Fibroblast of the aortic adventitia (primary cell): ENCODE results near the gene PROCA1. TPM values are rescaled to one million over a fixed set of nuclear protein-coding genes. Genes with fewer than 3 reads are reported as not detected.

Source experiments
- DNase-seq: peaks from one replicate; pipeline ENCODE4 v3.0.0-alpha.2; 2010; ENCODE audit warnings: low read depth
- H3K4me3 ChIP-seq: 2 replicates; pipeline ENCODE4 v1.5.1; 2011; ENCODE audit warnings: low read depth, mild to moderate bottlenecking, control low read depth, low read length, moderate library complexity
- total RNA-seq: library from RNA; depleted of rRNA; stranded (reverse); fragments of >200 nt; gene quantifications from 2 replicates; pipeline ENCODE4 v1.2.3, GENCODE V29; 2012; ENCODE audit warnings: low replicate concordance
- TF ChIP-seq, protein P1 (sequence below): IDR thresholded peaks from 2 replicates; pipeline ENCODE4 v1.5.1; 2011; ENCODE audit warnings: mild to moderate bottlenecking, low read length, control low read depth, inconsistent platforms; ENCODE audit not compliant: insufficient read depth

The PROCA1 gene
- total RNA-seq, 1 donor, result 1.5 TPM

DNA sequence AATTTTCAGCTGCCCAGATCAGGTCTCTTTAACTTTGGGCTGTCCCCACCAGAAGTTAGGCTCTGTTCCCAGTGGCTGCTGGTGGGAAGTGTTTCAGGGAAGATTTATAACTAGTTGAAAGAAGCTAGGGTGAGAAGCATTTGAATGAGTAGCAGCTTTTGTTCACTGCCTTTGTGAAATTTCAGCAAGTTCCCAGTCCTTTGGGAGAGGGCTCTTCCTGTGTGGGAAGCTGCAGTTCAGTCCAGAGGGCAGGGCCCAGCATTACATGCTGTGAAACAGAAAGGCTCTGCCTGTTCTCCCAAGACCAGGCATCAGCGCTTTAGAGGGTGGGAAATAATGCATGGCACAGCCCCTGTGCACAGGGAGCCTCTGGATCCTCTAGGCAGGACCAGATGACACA lies 17.8 kb downstream of the PROCA1 start:
- TF ChIP-seq, protein P1, sequence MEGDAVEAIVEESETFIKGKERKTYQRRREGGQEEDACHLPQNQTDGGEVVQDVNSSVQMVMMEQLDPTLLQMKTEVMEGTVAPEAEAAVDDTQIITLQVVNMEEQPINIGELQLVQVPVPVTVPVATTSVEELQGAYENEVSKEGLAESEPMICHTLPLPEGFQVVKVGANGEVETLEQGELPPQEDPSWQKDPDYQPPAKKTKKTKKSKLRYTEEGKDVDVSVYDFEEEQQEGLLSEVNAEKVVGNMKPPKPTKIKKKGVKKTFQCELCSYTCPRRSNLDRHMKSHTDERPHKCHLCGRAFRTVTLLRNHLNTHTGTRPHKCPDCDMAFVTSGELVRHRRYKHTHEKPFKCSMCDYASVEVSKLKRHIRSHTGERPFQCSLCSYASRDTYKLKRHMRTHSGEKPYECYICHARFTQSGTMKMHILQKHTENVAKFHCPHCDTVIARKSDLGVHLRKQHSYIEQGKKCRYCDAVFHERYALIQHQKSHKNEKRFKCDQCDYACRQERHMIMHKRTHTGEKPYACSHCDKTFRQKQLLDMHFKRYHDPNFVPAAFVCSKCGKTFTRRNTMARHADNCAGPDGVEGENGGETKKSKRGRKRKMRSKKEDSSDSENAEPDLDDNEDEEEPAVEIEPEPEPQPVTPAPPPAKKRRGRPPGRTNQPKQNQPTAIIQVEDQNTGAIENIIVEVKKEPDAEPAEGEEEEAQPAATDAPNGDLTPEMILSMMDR, result no peak
- no peak overlapping the region for H3K4me3 ChIP-seq
- no peak for DNase-seq

DNA sequence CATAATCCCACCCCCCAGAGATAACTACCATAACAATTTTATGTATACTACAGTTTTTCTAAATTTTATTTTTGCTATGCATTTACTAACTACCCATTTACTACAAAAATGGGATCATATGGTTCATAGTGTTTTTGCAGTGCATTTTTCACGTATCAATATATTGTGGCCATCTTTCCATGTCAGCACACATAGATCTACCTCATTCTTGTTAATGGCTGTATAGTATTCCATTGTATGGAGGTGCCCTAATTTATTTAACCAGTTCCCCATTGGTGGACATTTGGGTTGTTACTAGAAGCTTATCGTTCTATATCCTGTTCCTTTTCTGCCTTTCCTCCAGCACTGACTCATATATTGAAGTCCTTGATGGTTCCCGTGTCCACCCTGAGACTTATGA lies 22.7 kb downstream of the PROCA1 start:
- DNase-seq, result no peak
- TF ChIP-seq, protein P1, result no peak
- no peak overlapping the region for H3K4me3 ChIP-seq

DNA sequence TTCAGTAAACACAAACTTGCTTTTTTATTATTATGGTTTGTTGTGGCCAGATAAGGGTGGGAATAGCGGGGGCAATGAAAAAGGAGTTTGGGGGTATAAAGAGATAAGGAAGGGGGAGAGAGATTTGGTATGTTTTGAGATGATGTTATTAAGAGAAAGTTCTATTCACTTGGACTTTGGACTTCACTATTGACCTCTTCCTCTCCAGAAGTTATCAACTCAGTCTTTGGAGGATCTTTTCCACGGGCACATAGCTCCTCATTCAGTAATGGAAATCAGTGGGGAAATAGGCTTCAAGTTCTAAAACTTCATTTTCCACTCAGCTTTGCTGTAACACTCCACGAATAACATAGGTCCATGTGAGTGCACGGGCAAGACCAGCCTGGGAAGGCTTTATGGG lies 23.2 kb downstream of the PROCA1 start:
- no peak overlapping the region for H3K4me3 ChIP-seq
- no peak for DNase-seq
- TF ChIP-seq, protein P1, result no peak

DNA sequence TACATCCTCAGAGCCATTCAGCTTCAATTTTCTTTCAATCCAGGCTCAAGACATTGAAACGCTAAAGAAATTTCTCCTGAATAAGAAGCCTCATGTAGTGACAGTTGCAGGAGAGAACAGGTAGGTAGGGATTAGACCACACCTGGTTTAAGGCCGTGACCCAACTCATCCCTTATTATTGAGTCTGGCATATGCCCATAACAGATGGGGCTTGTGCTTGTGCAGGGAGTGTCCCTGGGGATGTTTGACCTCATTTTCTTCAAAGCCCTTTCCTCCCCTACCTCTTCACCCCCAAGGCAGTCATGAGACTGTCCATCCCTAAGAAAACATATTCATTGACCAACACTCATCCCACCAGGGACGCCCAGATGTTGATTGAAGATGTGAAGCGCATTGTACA lies 25.4 kb downstream of the PROCA1 start:
- no peak overlapping the region for H3K4me3 ChIP-seq
- DNase-seq, result no peak
- TF ChIP-seq, protein P1, result no peak

DNA sequence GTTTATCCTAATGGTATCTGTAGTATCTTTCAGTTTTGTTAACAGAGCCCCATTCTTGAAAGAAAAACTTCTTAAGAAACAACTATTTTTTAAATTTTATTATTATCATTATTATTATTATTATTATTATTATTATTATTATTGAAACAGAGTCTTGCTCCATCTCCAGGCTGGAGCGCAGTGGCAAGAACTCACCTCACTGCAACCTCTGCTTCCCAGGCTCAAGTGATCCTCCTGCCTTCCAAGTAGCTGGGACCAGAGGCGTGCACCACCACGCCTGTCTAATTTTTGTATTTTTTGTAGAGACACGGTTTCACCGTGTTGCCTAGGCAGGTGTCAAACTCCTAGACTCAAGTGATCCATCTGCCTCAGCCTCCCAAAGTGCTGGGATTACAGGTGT lies 26.3 kb downstream of the PROCA1 start:
- DNase-seq, result no peak
- no peak overlapping the region for H3K4me3 ChIP-seq
- TF ChIP-seq, protein P1, result no peak

DNA sequence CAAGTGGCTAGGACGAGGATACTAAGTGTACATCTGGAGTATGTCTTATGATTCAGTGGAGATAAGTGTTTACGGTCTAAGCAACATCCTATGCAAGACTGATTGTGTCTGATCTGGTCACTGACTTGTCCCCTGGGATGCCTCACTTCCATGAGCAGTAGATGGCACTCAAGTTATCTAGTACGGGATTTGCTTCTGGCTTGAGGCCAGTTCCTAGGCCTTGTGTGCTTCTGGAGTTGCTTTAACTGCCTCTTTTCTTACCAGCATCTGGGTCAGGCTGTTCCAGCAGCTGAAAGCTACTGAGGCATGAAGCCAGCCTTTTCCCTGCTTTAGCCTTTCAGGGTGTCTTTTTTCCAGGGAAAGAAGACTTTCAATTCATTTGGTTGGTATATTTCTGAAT lies 26.7 kb downstream of the PROCA1 start:
- H3K4me3 ChIP-seq, result no peak overlapping the region
- TF ChIP-seq, protein P1, result no peak
- DNase-seq, result peak; percentile 28

DNA sequence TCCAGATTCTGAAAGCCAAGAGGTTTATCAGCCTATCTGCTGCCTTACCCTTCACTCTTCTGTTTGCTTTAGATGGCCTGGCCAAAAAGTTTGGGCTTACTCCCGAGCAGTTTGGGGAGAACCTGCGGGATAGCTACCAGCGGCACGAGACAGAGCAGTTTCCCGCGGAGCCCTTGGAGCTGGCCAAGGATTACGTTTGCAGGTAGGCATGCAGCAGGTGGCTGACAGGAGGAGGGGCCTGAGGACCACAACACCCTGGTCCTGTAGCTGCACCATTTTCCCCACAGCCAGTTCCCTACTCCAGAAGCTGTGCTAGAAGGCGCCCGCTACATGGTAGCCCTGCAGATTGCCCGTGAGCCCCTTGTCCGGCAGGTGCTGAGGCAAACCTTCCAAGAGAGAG lies 29.0 kb downstream of the PROCA1 start:
- TF ChIP-seq, protein P1, result no peak
- H3K4me3 ChIP-seq, result no peak overlapping the region
- DNase-seq, result no peak
